CD4-positive, alpha-beta T cell treated with Interleukin-4 for 1 hour (primary cell): Measurements from ENCODE around the gene TTYH3.
"Not testable (repeated sequence)": the region's sequence is repeated elsewhere in the genome, so short reads cannot be mapped to it uniquely, and the experiment has no call there.

Experiments
- DNase-seq, 2 donors: peaks; one replicate each; pipeline ENCODE4 v3.0.0-alpha.2; 2020 to 2022

The TTYH3 gene

DNA sequence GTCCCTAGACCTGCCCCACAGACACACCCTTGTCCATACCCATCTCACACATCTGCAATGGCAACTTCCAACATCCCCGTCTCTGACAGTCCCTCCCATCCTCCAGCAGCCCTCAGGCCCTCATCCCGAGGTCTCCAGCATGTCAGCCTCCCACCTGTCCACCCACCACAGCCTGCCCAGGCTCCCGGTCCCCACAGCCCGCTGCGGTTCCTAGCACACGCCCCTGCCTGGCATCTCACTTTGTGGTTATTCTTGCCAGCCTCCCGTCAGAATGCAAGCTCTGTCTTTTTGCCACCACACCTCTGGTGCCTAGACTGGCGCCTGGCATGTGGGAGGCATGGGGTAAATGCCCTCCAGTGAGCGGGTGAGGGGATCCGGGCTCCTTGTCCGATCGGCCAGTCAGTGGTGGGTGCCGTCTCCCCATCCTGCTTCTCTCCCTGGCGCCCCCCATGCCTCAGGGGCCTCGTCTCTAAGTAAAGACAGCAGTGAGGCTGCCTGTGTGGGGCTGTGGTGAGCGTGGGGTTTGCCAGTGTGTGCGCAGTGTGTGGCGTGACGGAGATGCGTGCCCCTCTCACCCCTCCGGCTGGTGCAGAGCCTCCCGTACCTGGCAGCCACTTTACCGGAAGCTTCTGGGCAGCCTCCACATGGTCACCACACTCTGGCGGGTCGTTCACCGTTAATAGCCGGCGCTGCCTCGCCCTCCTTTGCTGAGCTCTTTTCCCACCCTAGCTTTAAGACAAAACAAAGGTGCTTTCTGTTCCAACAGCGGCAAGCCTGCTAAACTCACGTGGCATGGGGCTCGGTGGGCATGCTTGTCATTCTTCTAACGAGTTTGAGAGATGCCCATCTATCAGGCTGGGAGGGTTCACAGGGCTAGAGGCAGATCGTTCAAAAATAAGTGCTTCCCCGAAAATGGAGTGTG is 28.5 kb upstream of the TTYH3 start:
- no peak for DNase-seq

DNA sequence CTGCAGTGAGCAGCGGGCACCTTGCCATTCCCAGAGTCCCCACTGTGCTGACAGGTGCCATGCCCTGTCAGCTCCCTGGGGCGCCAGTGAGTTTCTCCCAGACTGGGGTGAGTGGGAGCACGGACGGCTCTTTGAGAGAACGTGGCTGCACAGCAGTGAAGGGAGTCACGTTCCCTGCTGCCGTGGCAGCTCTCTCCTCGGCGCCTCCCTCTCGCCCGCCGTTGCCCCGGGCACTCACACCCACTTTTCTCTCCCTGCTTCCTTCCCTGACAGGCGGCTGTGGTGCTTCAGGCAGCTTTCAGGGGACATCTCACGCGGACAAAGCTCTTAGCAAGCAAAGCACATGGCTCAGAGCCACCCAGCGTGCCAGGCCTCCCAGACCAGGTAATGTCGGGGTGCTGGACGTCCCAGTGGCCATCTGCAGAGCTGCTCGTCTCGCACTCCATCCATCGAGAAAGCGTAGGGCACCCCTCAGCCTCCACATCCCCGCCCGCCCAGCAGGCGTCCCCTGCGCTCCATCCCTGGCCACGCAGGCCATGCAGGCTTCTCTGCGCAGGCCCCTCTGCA is 27.1 kb upstream of the TTYH3 start:
- no peak for DNase-seq

GRCh38 chr7:2605608-2606538 is 25.9 kb upstream of the TTYH3 start:
- DNase-seq, result no peak

- no peak for DNase-seq
Measured at GRCh38 chr7:2606539-2606936, 25.2 kb upstream of the TTYH3 start.

DNA sequence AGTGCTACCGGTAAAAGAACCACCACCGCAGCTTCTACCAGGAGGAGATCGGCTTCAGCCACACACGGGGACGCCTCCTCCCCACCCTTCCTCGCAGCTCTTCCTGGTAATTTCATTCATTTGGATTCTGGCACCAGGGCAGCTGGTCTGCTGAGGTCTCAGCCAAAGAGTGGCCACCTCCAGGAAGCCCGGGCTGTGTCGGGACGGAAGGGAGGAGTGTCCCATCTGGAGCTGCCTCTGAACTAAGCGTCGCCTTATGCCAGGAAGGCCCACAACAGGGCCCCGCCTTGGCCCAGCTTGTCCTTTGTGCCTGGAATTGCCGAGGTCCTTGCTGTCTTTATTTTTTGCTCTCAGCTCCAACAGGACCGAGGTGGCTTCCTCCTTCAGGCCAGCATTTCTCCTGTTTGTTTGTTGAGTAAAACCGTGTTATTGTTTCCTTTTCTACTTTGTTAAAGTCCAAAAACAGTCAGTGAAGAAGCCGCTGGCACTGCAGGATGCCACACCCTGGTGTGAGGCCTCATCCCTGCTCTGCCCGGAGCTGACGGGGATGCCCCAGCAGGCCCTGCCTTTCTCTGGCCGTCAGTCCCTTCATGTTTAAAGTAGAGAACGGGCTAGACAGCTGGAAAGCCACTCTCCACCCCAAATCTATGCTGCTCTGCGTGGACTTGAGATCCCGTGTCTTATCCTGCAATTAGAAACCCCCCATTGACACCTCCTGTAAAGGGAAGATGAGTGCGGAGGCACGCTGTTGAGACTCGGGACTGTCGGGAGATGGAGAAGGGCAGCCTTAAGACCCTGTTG is 24.5 kb upstream of the TTYH3 start:
- no peak for DNase-seq

GRCh38 chr7:2607923-2608904 is 23.6 kb upstream of the TTYH3 start:
- no peak for DNase-seq

GRCh38 chr7:2608921-2609411 is 22.8 kb upstream of the TTYH3 start:
- DNase-seq, result peak; percentile 20 to 60

- not testable (repeated sequence) for DNase-seq
Measured at GRCh38 chr7:2609646-2610045, 22.1 kb upstream of the TTYH3 start.

DNA sequence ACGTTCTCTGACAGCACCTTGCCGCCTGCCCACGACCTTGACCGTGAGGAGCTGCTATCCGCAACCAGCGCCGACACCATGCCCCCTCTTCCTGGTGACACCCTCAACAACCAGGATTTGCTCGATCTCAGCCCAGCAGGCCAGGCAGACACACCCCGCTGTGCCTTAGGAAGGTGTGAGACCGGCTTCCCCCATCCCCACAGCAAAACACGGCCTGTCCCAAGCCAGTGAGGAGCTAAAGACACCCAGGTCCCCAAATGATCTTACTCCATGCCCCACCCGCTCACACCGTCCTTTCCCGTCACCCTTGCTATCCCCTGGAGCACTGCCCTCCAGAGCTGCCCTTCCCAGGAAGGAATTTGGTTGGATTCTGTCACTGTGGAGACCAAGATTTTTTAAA is 21.3 kb upstream of the TTYH3 start:
- no peak for DNase-seq

GRCh38 chr7:2610898-2611297 is 20.9 kb upstream of the TTYH3 start:
- DNase-seq, result no peak

- DNase-seq, result no peak
Measured at GRCh38 chr7:2611401-2611800, 20.4 kb upstream of the TTYH3 start.

DNA sequence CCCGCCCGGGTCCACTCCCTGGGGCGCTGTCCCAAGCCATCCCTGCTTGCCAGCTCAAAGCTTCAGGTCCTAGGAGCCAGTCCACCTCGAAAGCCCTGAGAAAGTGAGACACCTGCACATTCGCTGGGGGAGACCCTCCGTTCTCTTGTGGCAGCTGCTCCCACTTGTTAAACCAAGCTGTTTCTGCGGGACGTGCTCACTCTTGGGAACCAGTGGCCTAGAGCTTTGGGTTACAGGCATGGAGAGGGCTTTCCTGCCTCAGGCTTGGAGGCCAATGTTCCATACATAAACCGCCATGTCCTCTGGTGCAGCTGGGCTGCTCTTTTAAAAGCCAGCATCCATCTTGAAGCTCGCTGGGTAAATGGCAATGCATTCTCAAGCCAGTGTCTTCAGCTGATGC is 19.9 kb upstream of the TTYH3 start:
- no peak for DNase-seq

DNA sequence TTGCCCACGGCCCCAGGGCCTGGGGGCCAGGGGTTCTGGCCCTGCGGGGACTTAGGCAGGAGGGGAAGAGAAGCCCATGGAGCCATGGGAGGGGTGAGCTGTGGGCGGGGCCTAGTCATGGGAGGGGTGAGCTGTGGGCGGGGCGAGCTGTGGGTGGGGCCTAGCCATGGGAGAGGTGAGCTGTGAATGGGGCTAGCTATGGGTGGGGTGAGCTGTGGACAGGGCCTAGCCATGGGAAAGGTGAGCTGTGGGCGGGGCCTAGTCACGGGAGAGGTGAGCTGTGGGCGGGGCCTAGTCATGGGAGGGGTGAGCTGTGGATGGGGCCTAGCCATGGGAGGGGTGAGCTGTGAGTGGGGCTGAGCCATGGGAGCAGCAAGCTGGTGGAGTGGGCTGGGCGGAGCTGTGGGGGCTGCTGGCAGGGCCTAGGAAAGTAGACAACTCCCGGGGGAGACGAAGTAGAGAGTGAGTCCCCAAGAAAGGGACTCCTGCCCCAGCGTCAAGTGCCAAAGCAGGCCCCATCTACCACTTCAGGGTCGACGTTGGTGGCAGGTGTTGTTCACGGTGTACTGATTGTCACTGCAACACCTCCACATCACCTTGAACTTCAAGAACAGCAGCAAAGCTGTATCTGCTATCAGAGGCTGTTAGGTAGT is 19.2 kb upstream of the TTYH3 start:
- no peak for DNase-seq

- DNase-seq, result no peak
Measured at GRCh38 chr7:2613098-2613930, 18.5 kb upstream of the TTYH3 start.

DNA sequence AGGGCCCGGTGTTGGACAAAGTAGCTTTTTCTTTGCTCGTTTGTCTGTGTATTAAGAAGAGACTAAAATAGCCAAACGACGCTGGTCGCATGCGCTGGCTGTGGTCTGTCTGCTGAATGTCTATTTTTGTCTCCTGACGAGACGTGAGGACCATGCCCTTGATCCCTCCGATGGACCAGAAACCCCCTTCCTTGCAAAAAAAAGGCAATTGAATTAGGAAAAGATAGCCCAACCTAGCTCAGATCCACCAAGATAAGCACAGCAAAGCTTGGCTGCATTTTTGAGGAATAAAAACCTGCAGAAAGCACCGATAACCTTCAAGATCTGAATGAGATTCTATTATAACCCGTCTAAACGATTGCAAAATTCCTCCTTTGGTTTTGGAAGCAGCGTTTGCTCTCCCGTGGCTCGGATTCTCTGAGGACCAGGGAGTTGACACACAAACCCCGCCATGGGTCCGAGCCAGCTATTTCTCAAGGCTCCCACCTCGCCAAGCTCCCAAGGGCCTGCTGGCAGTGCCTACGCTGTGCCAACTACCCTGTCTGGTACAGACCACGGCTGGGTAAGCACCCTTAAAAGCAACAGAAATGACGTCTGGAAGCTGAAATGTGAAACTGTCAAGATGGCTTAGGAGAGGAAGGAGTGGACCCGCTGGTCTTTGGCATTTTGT is 17.7 kb upstream of the TTYH3 start:
- no peak for DNase-seq

DNA sequence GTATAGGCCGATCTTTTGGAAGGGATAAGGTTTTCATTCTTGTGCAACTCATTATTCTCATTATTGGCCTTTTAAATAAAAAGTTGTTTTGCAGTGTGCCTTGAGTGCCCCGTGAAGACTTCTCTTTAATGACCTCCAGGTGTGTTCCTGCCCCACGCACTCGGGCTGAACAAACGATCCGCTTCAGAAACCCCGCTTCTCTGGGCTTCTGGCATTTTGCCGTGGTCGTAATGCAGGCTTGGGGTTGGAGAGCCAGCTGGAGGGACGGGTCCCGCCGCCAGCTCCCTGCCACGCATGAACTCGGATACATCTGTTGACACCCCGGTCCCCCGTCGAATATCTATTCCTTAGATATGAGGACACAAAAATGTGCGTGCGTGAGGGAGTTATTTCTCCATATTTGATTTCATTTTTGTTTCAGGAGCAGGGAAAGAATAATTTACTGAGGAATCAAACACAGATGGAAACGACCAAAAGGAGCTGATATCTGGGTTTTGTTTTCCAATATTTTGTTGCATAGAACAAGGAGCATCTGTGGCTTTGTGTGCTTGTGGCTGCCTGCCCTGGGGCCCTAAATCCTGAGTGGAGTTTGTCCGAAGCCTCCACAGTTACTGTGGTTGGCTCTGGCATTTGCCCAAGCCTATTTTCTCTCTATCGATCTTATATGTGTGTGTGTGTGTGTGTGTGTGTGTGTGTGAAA is 17.0 kb upstream of the TTYH3 start:
- no peak for DNase-seq

DNA sequence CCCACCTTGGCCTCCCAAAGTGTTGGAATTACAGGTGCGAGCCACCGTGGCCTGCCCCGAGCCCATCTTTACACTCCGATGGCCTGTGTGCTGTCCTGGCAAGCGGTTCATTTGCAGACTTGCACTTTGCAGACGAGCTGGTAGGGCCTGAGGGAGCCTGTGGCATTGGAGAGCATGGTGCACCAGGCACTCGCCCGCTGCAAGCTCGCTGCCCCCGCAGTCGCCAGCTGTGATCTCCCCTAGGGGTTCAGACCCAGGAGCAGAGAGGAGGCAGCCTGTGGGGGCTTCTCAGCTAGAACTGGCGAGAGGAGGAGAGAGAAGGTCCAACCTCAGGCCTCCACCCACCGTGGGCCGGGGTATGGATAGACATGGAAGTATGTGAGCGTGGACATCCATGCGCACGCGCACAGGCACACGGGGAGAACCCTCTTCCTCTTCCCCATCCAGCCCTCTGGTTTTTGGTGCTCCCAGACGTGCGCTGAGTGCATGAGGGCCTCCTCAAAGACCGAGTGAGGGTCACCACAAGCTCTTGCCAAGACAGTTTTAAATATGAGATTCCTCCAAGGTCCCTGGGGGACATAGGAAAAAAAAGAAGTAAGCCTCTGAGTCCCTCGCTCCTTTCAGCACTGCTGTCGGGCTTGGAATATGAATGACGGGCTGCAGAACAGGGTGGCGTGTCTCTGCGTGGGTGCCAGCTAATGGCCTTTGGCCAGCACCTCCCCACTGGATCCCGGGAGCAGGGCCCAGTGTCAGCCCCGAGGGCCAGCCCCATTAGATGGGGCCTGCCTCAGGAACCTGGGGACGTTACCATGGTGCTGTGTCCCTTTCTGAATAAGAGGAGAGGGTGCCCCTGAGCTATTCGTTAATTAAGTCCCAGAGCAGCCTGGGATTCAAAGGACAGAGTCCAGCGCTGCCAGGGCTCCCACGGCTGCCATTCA is 15.1 kb upstream of the TTYH3 start:
- no peak for DNase-seq
